IMR-90 (cell line): ENCODE data around the gene EIF4H. TPM values are rescaled to one million over a fixed set of nuclear protein-coding genes. Genes with fewer than 3 reads are reported as not detected.

ENCODE experiments used
- ATAC-seq: fragments of 200-7000 bp; cut with Tn5 transposase; 2 replicates; pipeline ENCODE4 v1.9.1; 2020; ENCODE audit warnings: low read depth, mild to moderate bottlenecking, moderate library complexity
- BruUV-seq: library from RNA; stranded (reverse); fragments of 400-500 nt; replicated peaks from 2 replicates; lab custom pipeline; 2021; lab: Mats Ljungman, UMichigan
- CTCF ChIA-PET: fragments of 300-600 bp; formaldehyde crosslinking; extraction: SDS; loops from one replicate; lab custom pipeline; 2021; ENCODE audit warnings: antibody characterized with exemption; lab: Yijun Ruan, JAX
- POLR2A ChIA-PET: fragments of 300-600 bp; sonication (Branson Sonifier 250); formaldehyde crosslinking; loops from one replicate; lab custom pipeline; 2022; ENCODE audit warnings: antibody characterized with exemption; ENCODE audit not compliant: unreplicated experiment; lab: Charles Lee
- DNase-seq: peaks from one replicate; pipeline ENCODE4 v3.0.0; 2013
- H2AFZ ChIP-seq: replicated peaks from 2 replicates; pipeline ENCODE3; 2013; ENCODE audit warnings: low read length, mild to moderate bottlenecking; ENCODE audit not compliant: poor library complexity
- H2AK5ac ChIP-seq: 2 replicates; pipeline ENCODE4 v1.6.1; 2013; ENCODE audit warnings: low read depth, low read length, inconsistent platforms
- H2AK9ac ChIP-seq: replicated peaks from 2 replicates; pipeline ENCODE3; 2013; ENCODE audit warnings: mild to moderate bottlenecking, low read depth, low read length, moderate library complexity; ENCODE audit not compliant: poor library complexity
- H2BK120ac ChIP-seq: 2 replicates; pipeline ENCODE4 v1.6.1; 2013; ENCODE audit warnings: low read depth, low read length, inconsistent platforms
- H2BK15ac ChIP-seq: 3 replicates; pipeline ENCODE4 v1.6.1; 2013; ENCODE audit warnings: low read depth, low read length, inconsistent platforms
- H2BK20ac ChIP-seq: 2 replicates; pipeline ENCODE4 v1.6.1; 2013; ENCODE audit warnings: low read depth, mild to moderate bottlenecking, inconsistent platforms, low read length, moderate library complexity
- H2BK5ac ChIP-seq: 2 replicates; pipeline ENCODE4 v1.6.1; 2013; ENCODE audit warnings: mild to moderate bottlenecking, low read depth, low read length, inconsistent platforms; ENCODE audit not compliant: poor library complexity, severe bottlenecking
- H3K14ac ChIP-seq: replicated peaks from 2 replicates; pipeline ENCODE4 v1.6.1; 2013; ENCODE audit warnings: low read depth, low read length, inconsistent platforms
- H3K18ac ChIP-seq: 2 replicates; pipeline ENCODE4 v1.6.1; 2013; ENCODE audit warnings: low read depth, low read length, control low read depth
- H3K23ac ChIP-seq: 2 replicates; pipeline ENCODE4 v1.6.1; 2013; ENCODE audit warnings: low read depth, low read length, inconsistent platforms
- H3K27ac ChIP-seq: 2 replicates; pipeline ENCODE4 v1.5.1; 2013; ENCODE audit warnings: mild to moderate bottlenecking, control low read depth, low read length; ENCODE audit not compliant: insufficient read depth
- H3K27me3 ChIP-seq: 2 replicates; pipeline ENCODE4 v1.6.1; 2013; ENCODE audit warnings: low read length; ENCODE audit not compliant: control insufficient read depth, insufficient read depth
- H3K36me3 ChIP-seq: 2 replicates; pipeline ENCODE4 v1.6.1; 2013; ENCODE audit warnings: low read length, mixed read lengths; ENCODE audit not compliant: control insufficient read depth, insufficient read depth
- H3K4ac ChIP-seq: 2 replicates; pipeline ENCODE4 v1.6.1; 2013; ENCODE audit warnings: low read depth, low read length, inconsistent platforms
- H3K4me1 ChIP-seq: 2 replicates; pipeline ENCODE4 v1.6.1; 2013; ENCODE audit warnings: low read length, mixed read lengths; ENCODE audit not compliant: control insufficient read depth, insufficient read depth
- H3K4me2 ChIP-seq: 2 replicates; pipeline ENCODE4 v1.6.1; 2013; ENCODE audit warnings: low read depth, mild to moderate bottlenecking, control low read depth, low read length, moderate library complexity
- H3K4me3 ChIP-seq: 2 replicates; pipeline ENCODE4 v1.5.1; 2013; ENCODE audit warnings: low read depth, mild to moderate bottlenecking, control low read depth, low read length, moderate library complexity; ENCODE audit not compliant: insufficient read depth
- H3K56ac ChIP-seq: 2 replicates; pipeline ENCODE4 v1.6.1; 2013; ENCODE audit warnings: low read length, inconsistent platforms; ENCODE audit not compliant: insufficient read depth; ENCODE audit errors: extremely low read depth
- H3K79me1 ChIP-seq, 2 experiments: 2 replicates each; pipeline ENCODE4 v1.6.1; 2013; ENCODE audit warnings: low read length in 2 of 2, inconsistent platforms in 1 of 2, low read depth in 1 of 2
- H3K9ac ChIP-seq: 2 replicates; pipeline ENCODE4 v1.6.1; 2013; ENCODE audit warnings: low read depth, low read length, control low read depth
- H3K9me1 ChIP-seq: 2 replicates; pipeline ENCODE4 v1.6.1; 2013; ENCODE audit warnings: low read length, inconsistent platforms; ENCODE audit not compliant: insufficient read depth
- H3K9me3 ChIP-seq: 2 replicates; pipeline ENCODE4 v1.6.1; 2013; ENCODE audit warnings: low read length; ENCODE audit not compliant: control insufficient read depth, insufficient read depth
- H4K20me1 ChIP-seq: 2 replicates; pipeline ENCODE4 v1.6.1; 2013; ENCODE audit warnings: low read length, inconsistent platforms; ENCODE audit not compliant: insufficient read depth
- H4K5ac ChIP-seq: 2 replicates; pipeline ENCODE4 v1.6.1; 2013; ENCODE audit warnings: mild to moderate bottlenecking, low read depth, low read length, control low read depth
- H4K8ac ChIP-seq, 2 experiments: 2 replicates each; pipeline ENCODE4 v1.6.1; 2013; ENCODE audit warnings: low read depth in 2 of 2, low read length in 2 of 2, control low read depth in 1 of 2, inconsistent platforms in 1 of 2
- H4K91ac ChIP-seq: 2 replicates; pipeline ENCODE4 v1.6.1; 2013; ENCODE audit warnings: low read depth, low read length, inconsistent platforms; ENCODE audit not compliant: insufficient read depth
- FOS ChIP-seq: fragments of 150-350 bp; IDR thresholded peaks from 2 replicates; pipeline ENCODE4 v1.6.1; 2016; ENCODE audit warnings: low read depth, low read length
- RAD21 ChIP-seq: IDR thresholded peaks from 2 replicates; pipeline ENCODE4 v1.6.1; 2012; ENCODE audit warnings: low read length, improper control_type of control experiment
- RCOR1 ChIP-seq: IDR thresholded peaks from 2 replicates; pipeline ENCODE4 v1.6.1; 2012; ENCODE audit warnings: mild to moderate bottlenecking, low read length, improper control_type of control experiment; ENCODE audit not compliant: insufficient replicate concordance
- RFX5 ChIP-seq: IDR thresholded peaks from 2 replicates; pipeline ENCODE4 v1.8.0; 2012; ENCODE audit warnings: low read depth, mild to moderate bottlenecking, low read length, moderate library complexity
- SMC3 ChIP-seq: fragments of 150-350 bp; IDR thresholded peaks from 2 replicates; pipeline ENCODE4 v1.6.1; 2016; ENCODE audit warnings: low read depth, mild to moderate bottlenecking, antibody characterized with exemption, low read length, moderate library complexity
- WGBS, 2 experiments: methylation state at CpG; one replicate each; pipeline versions ENCODE4 v1.1.5 to v1.1.7; 2013; ENCODE audit warnings: missing lambda C conversion rate in 2 of 2; ENCODE audit not compliant: insufficient read length in 1 of 2; ENCODE audit errors: extremely low coverage in 2 of 2; 5-methylcytosine and 5-hydroxymethylcytosine counted together
- dilution Hi-C: fragments of 300-500 bp; cut with HindIII; formaldehyde crosslinking; loops from one replicate; pipeline ENCODE4 v1.14.3; 2018; ENCODE audit warnings: low sequenced_read_pairs; ENCODE audit not compliant: unreplicated experiment
- in situ Hi-C: fragments of 300-500 bp; cut with MboI; formaldehyde crosslinking; loops from 3 replicates; pipeline ENCODE4 v1.14.3; 2019; ENCODE audit warnings: low sequenced_read_pairs, inconsistent platforms, mixed read lengths
- intact Hi-C: fragments of 100-400 bp; cut with micrococcal nuclease; formaldehyde crosslinking; loops from 2 replicates; pipeline ENCODE4 v1.10.0; 2022
- polyA plus RNA-seq, 3 experiments: library from polyadenylated mRNA; depleted of rRNA; stranded (reverse); fragments of >200 nt; gene quantifications; 2 replicates each; pipeline ENCODE4 v1.2.3, GENCODE V29; 2012; ENCODE audit warnings: low replicate concordance in 1 of 3
- total RNA-seq: library from RNA; depleted of rRNA; stranded (reverse); fragments of >200 nt; gene quantifications from 2 replicates; pipeline ENCODE4 v1.2.3, GENCODE V29; 2012
- TF ChIP-seq, protein P1 (sequence below): conservative IDR thresholded peaks from 2 replicates; pipeline ENCODE4 v1.5.1; 2012; ENCODE audit warnings: mild to moderate bottlenecking, low read depth, low read length, improper control_type of control experiment

EIF4H gene
- total and polyA plus RNA-seq, 2 of the 4 experiments (the other 2 are of a cell fraction), result 241 to 321 TPM

GRCh38 chr7:74199551-74200355 is 25.6 kb downstream of the EIF4H start (continued):
- TF ChIP-seq RCOR1 (no peak), FOS (no peak)

- H2AK9ac ChIP-seq, result no peak overlapping the region
- H3K9me3 ChIP-seq, result no peaks in the 10 kb centered on the region
- no peak overlapping the region for H3K27ac ChIP-seq
- H2BK5ac ChIP-seq, result no peak overlapping the region
- H3K18ac ChIP-seq, result no peak overlapping the region
- no peak overlapping the region for H2BK15ac ChIP-seq
- H4K91ac ChIP-seq, result no peak overlapping the region
- H3K79me1 ChIP-seq, result peaks cover 0 to 3% of the 10 kb centered on the region in 2 experiments; a peak in 1 of 4 replicates
- in situ Hi-C loops, result loop anchor here (10.0 to 25.0 kb wide), 2 partner anchors 338 to 359 kb away; partner anchors contain the start of gene TMEM270
- ATAC-seq (peak; percentile 42), DNase-seq (peak; percentile 57)
- no peak overlapping the region for H3K9ac ChIP-seq
- no peak overlapping the region for H3K23ac ChIP-seq
- H2AK5ac ChIP-seq, result no peak overlapping the region
- no peaks in the 10 kb centered on the region for H3K27me3 ChIP-seq
- no CpG with 5 or more reads among the region's 12 CpGs for WGBS, 2 experiments
- no peak overlapping the region for H3K56ac ChIP-seq
- dilution Hi-C loops, result no loop called here
- intact Hi-C loops, result loop anchor here (1.0 kb wide), 2 partner anchors 135 to 337 kb away; no protein-coding TSS in a partner anchor
- no peak overlapping the region for H3K4ac ChIP-seq
- H3K36me3 ChIP-seq, result peaks cover 5% of the 10 kb centered on the region; the same call in 1 of the 2 replicates
- no peak overlapping the region for H4K8ac ChIP-seq
- no peak overlapping the region for H2AFZ ChIP-seq
- no peak overlapping the region for H2BK20ac ChIP-seq
- H3K9me1 ChIP-seq, result no peaks in the 10 kb centered on the region
- 0 out of 2 replicates have a peak, but pooled peaks cover 3% of the 10 kb centered on the region for H4K20me1 ChIP-seq
- H2BK120ac ChIP-seq, result no peak overlapping the region
- no peak overlapping the region for H3K4me2 ChIP-seq
- ChIA-PET CTCF (interaction anchor here (0.5 to 1.1 kb wide), 5 partner anchors 90 to 304 kb away, joined by 3 to 5 read pairs (median 4); no protein-coding TSS in a partner anchor), POLR2A (no interaction called here)
- no peak overlapping the region for H4K5ac ChIP-seq
- H3K14ac ChIP-seq, result no peak overlapping the region
- TF ChIP-seq SMC3, result peak; percentile 65
- TF ChIP-seq RAD21, result peak; percentile 55
- TF ChIP-seq, protein P1, sequence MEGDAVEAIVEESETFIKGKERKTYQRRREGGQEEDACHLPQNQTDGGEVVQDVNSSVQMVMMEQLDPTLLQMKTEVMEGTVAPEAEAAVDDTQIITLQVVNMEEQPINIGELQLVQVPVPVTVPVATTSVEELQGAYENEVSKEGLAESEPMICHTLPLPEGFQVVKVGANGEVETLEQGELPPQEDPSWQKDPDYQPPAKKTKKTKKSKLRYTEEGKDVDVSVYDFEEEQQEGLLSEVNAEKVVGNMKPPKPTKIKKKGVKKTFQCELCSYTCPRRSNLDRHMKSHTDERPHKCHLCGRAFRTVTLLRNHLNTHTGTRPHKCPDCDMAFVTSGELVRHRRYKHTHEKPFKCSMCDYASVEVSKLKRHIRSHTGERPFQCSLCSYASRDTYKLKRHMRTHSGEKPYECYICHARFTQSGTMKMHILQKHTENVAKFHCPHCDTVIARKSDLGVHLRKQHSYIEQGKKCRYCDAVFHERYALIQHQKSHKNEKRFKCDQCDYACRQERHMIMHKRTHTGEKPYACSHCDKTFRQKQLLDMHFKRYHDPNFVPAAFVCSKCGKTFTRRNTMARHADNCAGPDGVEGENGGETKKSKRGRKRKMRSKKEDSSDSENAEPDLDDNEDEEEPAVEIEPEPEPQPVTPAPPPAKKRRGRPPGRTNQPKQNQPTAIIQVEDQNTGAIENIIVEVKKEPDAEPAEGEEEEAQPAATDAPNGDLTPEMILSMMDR, result peak; percentile 60
- TF ChIP-seq RFX5, result no peak
- no peaks in the 10 kb centered on the region for H3K4me1 ChIP-seq
- H3K4me3 ChIP-seq, result no peak overlapping the region
- BruUV-seq, result no TSS peak
Observed at GRCh38 chr7:74202841-74203556, 28.8 kb downstream of the EIF4H start.
